OCI-LY1 (cell line): ENCODE data around the gene PPP2R2B.

Experiments
- H2AFZ ChIP-seq: fragments of 200-600 bp; sonication (generic), shearing (Covaris generic); 2 replicates; pipeline ENCODE4 v1.6.0; 2014; ENCODE audit warnings: antibody characterized with exemption, mild to moderate bottlenecking, low read length
- H3F3A ChIP-seq: fragments of 200-600 bp; sonication (generic), shearing (Covaris generic); 2 replicates; pipeline ENCODE4 v1.6.0; 2014; ENCODE audit warnings: mild to moderate bottlenecking, antibody characterized with exemption, low read length, moderate library complexity; ENCODE audit not compliant: insufficient read depth
- H3K27ac ChIP-seq: fragments of 200-600 bp; sonication (generic); 2 replicates; pipeline ENCODE4 v1.5.1; 2014; ENCODE audit warnings: low read length, mixed run types, mild to moderate bottlenecking, low read depth; ENCODE audit not compliant: poor library complexity, severe bottlenecking
- H3K27me3 ChIP-seq: fragments of 200-600 bp; sonication (generic); 2 replicates; pipeline ENCODE4 v1.6.0; 2014; ENCODE audit warnings: antibody characterized with exemption, mild to moderate bottlenecking, low read length, moderate library complexity; ENCODE audit not compliant: insufficient read depth
- H3K36me3 ChIP-seq: fragments of 200-600 bp; sonication (generic); 2 replicates; pipeline ENCODE4 v1.6.1; 2014; ENCODE audit warnings: mild to moderate bottlenecking, antibody characterized with exemption, low read length, moderate library complexity, mixed read lengths; ENCODE audit not compliant: insufficient read depth
- H3K4me1 ChIP-seq: fragments of 200-600 bp; sonication (generic); 2 replicates; pipeline ENCODE4 v1.5.1; 2014; ENCODE audit warnings: mild to moderate bottlenecking, low read length, moderate library complexity; ENCODE audit not compliant: insufficient read depth, severe bottlenecking
- H3K4me2 ChIP-seq: fragments of 200-600 bp; sonication (generic), shearing (Covaris generic); 2 replicates; pipeline ENCODE4 v1.6.1; 2014; ENCODE audit warnings: low read length
- H3K4me3 ChIP-seq: fragments of 200-600 bp; sonication (generic); 2 replicates; pipeline ENCODE4 v1.5.1; 2014; ENCODE audit warnings: low read length, low read depth, mild to moderate bottlenecking, mixed read lengths; ENCODE audit not compliant: poor library complexity, severe bottlenecking
- H3K79me2 ChIP-seq: fragments of 200-600 bp; shearing (Covaris generic); 2 replicates; pipeline ENCODE4 v1.6.1; 2016; ENCODE audit warnings: mixed run types, low read length, mixed read lengths; ENCODE audit not compliant: insufficient read depth
- H3K9ac ChIP-seq: fragments of 200-600 bp; sonication (generic), shearing (Covaris generic); 2 replicates; pipeline ENCODE4 v1.6.1; 2014; ENCODE audit warnings: mild to moderate bottlenecking, low read length, mixed read lengths
- H3K9me2 ChIP-seq: fragments of 200-600 bp; sonication (generic), shearing (Covaris generic); 2 replicates; pipeline ENCODE4 v1.6.1; 2014; ENCODE audit warnings: low read depth, mild to moderate bottlenecking, low read length, mixed read lengths
- H3K9me3 ChIP-seq: fragments of 200-600 bp; shearing (Covaris generic); 2 replicates; pipeline ENCODE4 v1.6.1; 2014; ENCODE audit warnings: low read length, mixed read lengths
- H4K20me1 ChIP-seq: fragments of 200-600 bp; sonication (generic), shearing (Covaris generic); 2 replicates; pipeline ENCODE4 v1.6.0; 2016; ENCODE audit warnings: mild to moderate bottlenecking, low read length; ENCODE audit not compliant: insufficient read depth
- EZH2 ChIP-seq: fragments of 200-600 bp; sonication (generic), shearing (Covaris generic); IDR thresholded peaks from 2 replicates; pipeline ENCODE4 v1.8.0; 2017; ENCODE audit warnings: borderline replicate concordance, mixed run types, mild to moderate bottlenecking, antibody characterized with exemption, low read length, moderate library complexity, mixed read lengths
- TF ChIP-seq, protein P1 (sequence below): fragments of 200-600 bp; sonication (generic), shearing (Covaris generic); IDR thresholded peaks from 2 replicates; pipeline ENCODE4 v1.5.1; 2017; ENCODE audit warnings: mild to moderate bottlenecking, antibody characterized with exemption, low read length, moderate library complexity, mixed read lengths

The PPP2R2B gene

DNA sequence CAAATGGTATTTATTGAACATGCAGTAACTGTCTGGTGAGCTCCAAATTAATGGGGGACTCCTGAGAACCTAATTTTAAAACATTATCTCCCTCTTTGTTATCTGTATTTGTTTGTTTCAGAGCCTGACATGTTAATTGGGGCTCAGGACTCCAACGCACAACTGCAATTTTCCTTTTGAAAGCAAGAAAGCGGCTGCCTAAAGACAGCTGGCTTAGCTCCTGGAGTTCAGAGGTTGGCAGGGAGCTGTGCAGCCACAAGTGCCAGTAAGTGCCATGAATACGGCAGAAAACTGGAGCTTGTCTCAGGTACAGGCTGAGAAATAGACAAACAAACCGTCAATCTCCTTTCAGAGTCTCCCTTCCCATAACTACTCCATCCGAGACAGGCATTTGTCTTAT lies 80.9 kb downstream of the PPP2R2B start:
- Histone ChIP-seq H3K79me2 (no peaks in the 10 kb centered on the region), H4K20me1 (no peaks in the 10 kb centered on the region), H3K9me3 (no peaks in the 10 kb centered on the region), H2AFZ (no peak overlapping the region), H3K4me1 (no peaks in the 10 kb centered on the region), H3K9ac (no peak overlapping the region), H3F3A (no peaks in the 10 kb centered on the region), H3K9me2 (no peaks in the 10 kb centered on the region), H3K4me2 (no peak overlapping the region), H3K4me3 (no peak overlapping the region), H3K36me3 (no peaks in the 10 kb centered on the region), H3K27ac (no peak overlapping the region), H3K27me3 (no peaks in the 10 kb centered on the region)
- TF ChIP-seq, protein P1, sequence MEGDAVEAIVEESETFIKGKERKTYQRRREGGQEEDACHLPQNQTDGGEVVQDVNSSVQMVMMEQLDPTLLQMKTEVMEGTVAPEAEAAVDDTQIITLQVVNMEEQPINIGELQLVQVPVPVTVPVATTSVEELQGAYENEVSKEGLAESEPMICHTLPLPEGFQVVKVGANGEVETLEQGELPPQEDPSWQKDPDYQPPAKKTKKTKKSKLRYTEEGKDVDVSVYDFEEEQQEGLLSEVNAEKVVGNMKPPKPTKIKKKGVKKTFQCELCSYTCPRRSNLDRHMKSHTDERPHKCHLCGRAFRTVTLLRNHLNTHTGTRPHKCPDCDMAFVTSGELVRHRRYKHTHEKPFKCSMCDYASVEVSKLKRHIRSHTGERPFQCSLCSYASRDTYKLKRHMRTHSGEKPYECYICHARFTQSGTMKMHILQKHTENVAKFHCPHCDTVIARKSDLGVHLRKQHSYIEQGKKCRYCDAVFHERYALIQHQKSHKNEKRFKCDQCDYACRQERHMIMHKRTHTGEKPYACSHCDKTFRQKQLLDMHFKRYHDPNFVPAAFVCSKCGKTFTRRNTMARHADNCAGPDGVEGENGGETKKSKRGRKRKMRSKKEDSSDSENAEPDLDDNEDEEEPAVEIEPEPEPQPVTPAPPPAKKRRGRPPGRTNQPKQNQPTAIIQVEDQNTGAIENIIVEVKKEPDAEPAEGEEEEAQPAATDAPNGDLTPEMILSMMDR = no peak
- TF ChIP-seq EZH2 = no peak

GRCh38 chr5:146796911-146797310 lies 81.6 kb downstream of the PPP2R2B start:
- H4K20me1 ChIP-seq = no peaks in the 10 kb centered on the region
- no peaks in the 10 kb centered on the region for H3K9me2 ChIP-seq
- H3K4me2 ChIP-seq = no peak overlapping the region
- H3K27ac ChIP-seq = no peak overlapping the region
- no peaks in the 10 kb centered on the region for H3K79me2 ChIP-seq
- no peak overlapping the region for H3K4me3 ChIP-seq
- H3F3A ChIP-seq = no peaks in the 10 kb centered on the region
- no peak overlapping the region for H2AFZ ChIP-seq
- no peak for TF ChIP-seq EZH2
- TF ChIP-seq, protein P1 = no peak
- H3K9me3 ChIP-seq = no peaks in the 10 kb centered on the region
- H3K27me3 ChIP-seq = no peaks in the 10 kb centered on the region
- no peak overlapping the region for H3K9ac ChIP-seq
- no peaks in the 10 kb centered on the region for H3K4me1 ChIP-seq
- no peaks in the 10 kb centered on the region for H3K36me3 ChIP-seq

DNA sequence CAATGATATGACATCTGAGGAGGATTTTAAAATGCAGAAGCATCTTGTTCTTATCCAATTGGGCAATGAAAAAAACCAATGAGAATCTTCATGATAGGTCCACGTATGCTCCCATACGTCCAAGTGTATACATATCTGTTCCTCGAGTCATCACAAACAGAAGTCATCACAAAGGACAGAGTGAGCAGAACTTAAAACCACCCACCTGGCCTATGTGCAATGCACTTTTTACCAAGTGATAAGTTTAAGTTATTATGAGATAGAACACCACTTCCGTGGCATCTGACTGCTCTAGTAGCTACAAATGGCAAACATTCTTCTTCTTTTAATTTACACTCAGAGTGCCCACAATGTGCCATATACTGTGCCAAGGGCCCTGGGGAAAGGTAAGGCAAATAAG lies 82.4 kb downstream of the PPP2R2B start:
- Histone ChIP-seq H3K9me2 (no peaks in the 10 kb centered on the region), H3K36me3 (no peaks in the 10 kb centered on the region), H3K4me1 (no peaks in the 10 kb centered on the region), H2AFZ (no peak overlapping the region), H3K9ac (no peak overlapping the region), H3K79me2 (no peaks in the 10 kb centered on the region), H3K4me2 (no peak overlapping the region), H3K27me3 (no peaks in the 10 kb centered on the region), H3K4me3 (no peak overlapping the region), H3K27ac (no peak overlapping the region), H4K20me1 (no peaks in the 10 kb centered on the region), H3K9me3 (no peaks in the 10 kb centered on the region), H3F3A (no peaks in the 10 kb centered on the region)
- TF ChIP-seq, protein P1 = no peak
- TF ChIP-seq EZH2 = no peak
